NB4 (cell line): ENCODE results near the gene CBLC.

ENCODE experiments used
- DNase-seq: peaks from one replicate; pipeline ENCODE4 v3.0.0; 2010; ENCODE audit warnings: low read depth
- H3K4me3 ChIP-seq: one replicate; pipeline ENCODE4 v1.5.1; 2011; ENCODE audit warnings: mild to moderate bottlenecking, low read depth, low read length, moderate library complexity
- CTCF ChIP-seq: IDR thresholded peaks from one replicate; pipeline ENCODE4 v1.5.1; 2012; ENCODE audit warnings: low read depth, low read length
- MAX ChIP-seq: IDR thresholded peaks from 2 replicates; pipeline ENCODE4 v1.6.1; 2011; ENCODE audit warnings: low read depth, low read length
- MYC ChIP-seq: IDR thresholded peaks from 2 replicates; pipeline ENCODE4 v1.6.1; 2011; ENCODE audit warnings: low read depth, low read length
- POLR2A ChIP-seq: IDR thresholded peaks from 2 replicates; pipeline ENCODE4 v1.6.1; 2011; ENCODE audit warnings: mild to moderate bottlenecking; ENCODE audit not compliant: insufficient read length; ENCODE audit errors: extremely low read depth

CBLC gene

DNA sequence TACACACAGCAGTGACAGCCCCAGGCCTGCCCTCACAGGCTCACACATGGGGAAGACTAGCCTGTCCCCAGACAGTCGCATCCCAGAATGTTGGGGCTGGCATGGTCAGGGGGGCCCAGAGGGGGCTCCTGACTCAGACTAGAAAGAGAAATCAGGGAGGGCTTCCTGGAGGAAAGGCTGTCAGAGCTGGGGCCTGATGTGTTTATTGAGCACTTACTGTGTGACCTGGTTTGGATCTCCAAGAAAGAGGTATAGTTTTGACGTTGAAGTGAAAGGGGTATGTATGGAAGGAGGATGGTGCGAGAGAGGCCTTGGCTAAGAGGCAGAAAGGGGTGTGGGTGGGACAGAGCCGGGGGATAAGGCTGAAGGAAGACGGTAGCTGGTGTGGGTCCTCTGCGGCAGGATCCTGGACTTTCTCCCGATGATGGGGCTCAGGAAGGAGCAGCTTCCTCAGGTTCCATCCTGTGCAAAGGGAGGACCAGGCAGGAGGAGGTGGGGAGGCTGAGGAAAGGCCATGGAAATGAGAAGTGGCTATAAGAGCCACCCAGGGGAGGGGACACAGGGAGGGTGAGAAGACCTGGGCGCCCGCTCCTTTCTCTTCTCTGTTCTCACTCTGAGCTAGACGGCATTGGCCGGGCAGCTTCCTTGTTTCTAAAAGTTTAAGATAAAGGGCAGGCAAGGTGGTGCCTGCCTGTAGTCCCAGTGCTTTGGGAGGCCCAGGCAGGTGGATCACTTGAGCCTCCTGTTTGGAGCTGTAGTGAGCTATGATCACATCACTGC lies 45.3 kb upstream of the CBLC start:
- DNase-seq = no peak
- no peak for TF ChIP-seq MYC
- TF ChIP-seq MAX = no peak
- no peak for TF ChIP-seq POLR2A
- no peak for TF ChIP-seq CTCF
- H3K4me3 ChIP-seq = no peak overlapping the region

DNA sequence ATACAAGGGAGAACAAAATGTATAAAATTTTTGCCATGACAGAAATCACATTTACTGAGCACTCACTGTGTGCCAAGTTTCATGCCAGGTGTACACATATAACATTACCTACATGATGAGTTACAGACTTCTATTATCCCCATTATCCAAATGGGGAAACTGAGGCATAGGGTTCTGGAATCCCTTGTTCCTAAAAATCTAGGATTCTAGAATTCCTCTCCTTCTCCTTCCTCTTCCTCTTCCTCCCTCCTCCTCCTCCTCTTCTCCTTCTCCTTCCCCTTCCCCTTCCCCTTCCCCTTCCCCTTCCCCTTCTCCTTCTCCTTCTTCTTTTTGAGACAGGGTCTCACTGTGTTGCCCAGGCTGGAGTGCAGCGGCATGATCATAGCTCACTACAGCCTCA lies 43.3 kb upstream of the CBLC start:
- DNase-seq = no peak
- no peak for TF ChIP-seq MYC
- TF ChIP-seq POLR2A = no peak
- no peak for TF ChIP-seq MAX
- TF ChIP-seq CTCF = no peak
- no peak overlapping the region for H3K4me3 ChIP-seq

GRCh38 chr19:44735011-44735410 lies 42.7 kb upstream of the CBLC start:
- H3K4me3 ChIP-seq = no peak overlapping the region
- no peak for DNase-seq
- no peak for TF ChIP-seq MYC
- TF ChIP-seq MAX = no peak
- TF ChIP-seq CTCF = no peak
- TF ChIP-seq POLR2A = no peak

DNA sequence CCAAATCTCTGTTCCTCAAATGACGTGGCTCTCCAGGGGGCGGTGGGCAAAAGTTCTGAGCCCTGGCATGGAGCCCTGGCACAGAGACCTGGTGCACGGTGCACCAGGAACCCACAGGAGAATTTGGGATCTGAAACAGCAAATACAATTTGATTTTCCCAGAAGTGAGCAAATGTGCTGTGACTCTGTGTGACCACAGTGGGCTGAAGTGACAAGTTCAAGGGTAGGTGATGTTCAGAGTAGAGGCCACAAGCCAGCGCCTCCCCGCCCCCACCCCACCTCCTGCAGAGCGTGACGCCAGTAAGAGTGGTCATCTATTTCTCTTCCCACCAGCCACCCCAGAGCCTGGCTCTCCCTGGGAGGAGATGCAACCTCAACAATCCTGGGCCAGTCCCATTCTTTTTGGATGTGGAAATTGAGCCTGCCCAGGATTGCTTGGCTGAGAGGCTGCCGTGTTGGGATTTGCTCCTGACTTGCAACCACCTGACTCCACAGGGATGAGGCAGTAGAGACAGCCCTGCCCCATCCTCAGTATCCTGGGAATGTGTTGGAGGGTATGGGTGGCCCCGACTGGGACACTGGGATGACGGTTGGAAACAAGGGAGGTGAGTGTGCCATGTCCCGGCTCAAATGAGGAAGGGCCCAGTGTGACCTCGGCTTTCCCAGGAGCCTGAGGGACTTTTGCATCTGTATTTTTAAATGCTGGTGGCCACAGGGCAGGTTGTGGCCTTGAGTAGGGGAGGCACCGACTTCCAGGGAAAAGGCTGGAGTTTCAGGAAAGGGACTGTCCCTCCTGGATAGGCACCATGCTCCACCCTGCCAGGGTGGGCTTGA lies 40.2 kb upstream of the CBLC start:
- no peak for TF ChIP-seq POLR2A
- no peak for TF ChIP-seq MAX
- TF ChIP-seq MYC = no peak
- TF ChIP-seq CTCF = no peak
- no peak overlapping the region for H3K4me3 ChIP-seq
- DNase-seq = no peak

- no peak for DNase-seq
- TF ChIP-seq MYC (no peak), POLR2A (no peak), CTCF (no peak), MAX (no peak)
These were observed 39.6 kb upstream of the CBLC start for GRCh38 chr19:44738136-44738535.

More at GRCh38 chr19:44738136-44738535, 39.6 kb upstream of the CBLC start:
- H3K4me3 ChIP-seq = no peak overlapping the region
